ENCODE data around the gene ODAD4. TPM values are rescaled to one million over a fixed set of nuclear protein-coding genes. Genes with fewer than 3 reads are reported as not detected.

ODAD4 gene
- total RNA-seq, 2 experiments from 2014 or later: 1.1 to 1.3 TPM

DNA sequence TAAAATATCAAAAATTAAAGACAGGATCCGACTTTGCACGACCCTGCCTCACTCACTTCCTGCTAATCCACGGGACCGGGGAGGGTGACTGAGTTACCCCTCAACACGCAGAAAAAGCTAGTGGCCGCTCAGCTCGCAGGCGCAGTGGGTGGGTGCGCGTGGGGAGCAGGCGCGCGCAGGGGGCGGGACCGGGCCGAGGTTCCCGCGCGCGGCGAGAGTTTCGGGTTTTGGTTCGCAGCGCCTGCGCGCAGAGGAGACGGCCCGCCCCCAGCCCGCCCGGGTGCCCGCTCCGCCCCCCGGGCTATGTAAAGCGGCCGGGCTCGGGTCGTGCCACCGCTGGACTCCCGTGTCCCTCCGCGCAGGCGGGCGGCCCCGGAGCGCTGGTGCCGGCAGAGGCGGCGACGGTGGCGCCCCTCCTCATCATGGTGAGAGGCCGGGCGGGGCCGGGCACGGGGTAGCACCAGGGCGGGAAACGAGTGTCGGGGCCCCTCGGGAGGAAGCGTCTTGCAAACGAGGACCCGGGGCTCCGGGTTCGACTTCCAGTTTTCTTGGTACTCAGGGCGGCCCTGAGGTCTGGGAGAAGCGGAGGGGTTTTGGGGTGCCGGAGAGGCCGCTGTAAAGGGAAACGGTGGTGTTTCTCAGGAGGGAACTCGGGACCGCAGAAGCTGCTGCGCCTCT, 36.2 kb downstream of the ODAD4 start, which contains the start of gene CNP:
TSS of gene CNP (plus strand) at position 333 of the 678 bp plus-strand sequence. CDS start at position 423, 90 bp downstream.
- peak; percentile 91 for DNase-seq (ENCODE audit: low spot score)
- peaks cover 25% of the 10 kb centered on the region for H3K36me3 ChIP-seq (ENCODE audit: insufficient read depth, low read length)
- H3K4me1 ChIP-seq (ENCODE audit: insufficient read depth, low read length, poor library complexity, severe bottlenecking): peaks cover 33% of the 10 kb centered on the region
- H4K20me1 ChIP-seq (ENCODE audit: insufficient read depth, low read length): no peaks in the 10 kb centered on the region
- peak within 1 kb of the TSS; percentile 98 for H3K4me2 ChIP-seq (ENCODE audit: low read length)
- H3K27ac ChIP-seq (ENCODE audit: low read depth, low read length, poor library complexity, severe bottlenecking): peak within 1 kb of the TSS; percentile 62
- peaks cover 7% of the 10 kb centered on the region; the same call in 1 of the 2 replicates for H3K79me2 ChIP-seq (ENCODE audit: insufficient read depth, low read depth, low read length)
- TF ChIP-seq EZH2phosphoT487 (IDR thresholded peaks at IDR 0.05; ENCODE audit: borderline replicate concordance, low read depth, low read length) (no peak), CTCF (conservative IDR thresholded peaks at IDR 0.05; ENCODE audit: low read length) (no peak)
- H3K4me3 ChIP-seq (ENCODE audit: low read depth, low read length, poor library complexity, severe bottlenecking): peak within 1 kb of the TSS; percentile 92
- peak within 1 kb of the TSS; percentile 86 for H2AFZ ChIP-seq (ENCODE audit: low read length)
- no peaks in the 10 kb centered on the region for H3K9me3 ChIP-seq (ENCODE audit: low read length)
- BruUV-seq (replicated peaks): no TSS peak
- ChIA-PET POLR2A (interaction anchor here (0.6 to 1.3 kb wide), 10 partner anchors 9 to 235 kb away, joined by 3 to 10 read pairs (median 3); partner anchors contain the start of gene DNAJC7), CTCF (ENCODE audit: unreplicated experiment) (interaction anchor here (1.2 kb wide), 1 partner anchor 52 kb away, joined by 3 read pairs; no protein-coding TSS in a partner anchor)
- intact Hi-C loops (cut with micrococcal nuclease; ENCODE audit: unreplicated experiment): loop anchor here (2.0 kb wide), 1 partner anchor 50 kb away; the partner anchor contains the start of gene DNAJC7
- H3K9me2 ChIP-seq (ENCODE audit: insufficient read depth, low read length): no peaks in the 10 kb centered on the region

DNA sequence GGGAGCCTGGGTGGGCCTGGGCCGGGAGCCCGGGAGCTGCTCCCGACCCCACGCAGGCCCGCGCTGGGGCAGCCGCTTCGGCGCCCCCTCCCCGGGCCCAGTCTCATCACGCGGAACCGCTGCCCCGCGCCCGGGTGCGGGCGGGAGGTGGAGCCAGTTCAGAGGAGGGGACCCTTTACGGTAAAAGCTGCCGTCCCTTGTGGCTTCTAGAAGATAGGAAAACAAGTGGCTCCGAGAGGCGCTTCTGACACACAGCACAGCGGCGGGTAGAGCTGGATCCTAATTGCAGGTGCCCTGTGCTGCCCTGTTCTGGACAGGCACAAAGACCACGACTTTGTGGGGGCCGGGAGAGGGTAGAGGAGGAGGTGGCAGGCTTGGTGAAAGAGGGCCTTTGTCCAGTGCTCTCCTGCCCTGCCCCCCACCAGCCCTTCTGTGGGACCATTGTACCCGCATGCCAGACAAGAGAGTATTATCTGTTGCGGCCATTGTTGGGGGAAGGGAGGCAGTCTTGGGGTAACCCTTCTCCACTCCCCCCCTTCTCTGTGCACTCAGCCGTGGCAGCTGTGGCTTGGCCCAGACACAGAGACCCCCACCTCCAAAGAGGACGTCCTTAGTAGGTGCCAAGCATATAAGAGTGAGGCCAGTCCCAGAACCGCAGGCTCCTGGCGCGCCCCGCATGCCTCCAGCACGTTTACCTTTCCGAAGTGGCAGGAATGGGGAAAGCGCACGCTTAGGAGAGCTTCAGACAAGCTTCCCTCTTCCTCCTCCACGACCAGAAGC, 36.9 kb downstream of the ODAD4 start:
- POLR2A ChIA-PET: interaction anchor here (0.6 to 1.0 kb wide), 2 partner anchors 8 to 146 kb away, joined by 3 read pairs; no protein-coding TSS in a partner anchor

More for the DNA sequence above, 36.9 kb downstream of the ODAD4 start:
- peak; percentile 49 for DNase-seq (ENCODE audit: low spot score)
- H3K9me2 ChIP-seq (ENCODE audit: insufficient read depth, low read length): no peaks in the 10 kb centered on the region
- TF ChIP-seq CTCF (conservative IDR thresholded peaks at IDR 0.05; ENCODE audit: low read length) (no peak), EZH2phosphoT487 (IDR thresholded peaks at IDR 0.05; ENCODE audit: borderline replicate concordance, low read depth, low read length) (no peak)
- H3K27ac ChIP-seq (ENCODE audit: low read depth, low read length, poor library complexity, severe bottlenecking): peak overlapping the region; percentile 62
- intact Hi-C loops (cut with micrococcal nuclease; ENCODE audit: unreplicated experiment): loop anchor here (2.0 kb wide), 1 partner anchor 49 kb away; the partner anchor contains the start of gene DNAJC7
- CTCF ChIA-PET (ENCODE audit: unreplicated experiment): no interaction called here
- no peaks in the 10 kb centered on the region for H3K9me3 ChIP-seq (ENCODE audit: low read length)
- peaks cover 26% of the 10 kb centered on the region for H3K4me1 ChIP-seq (ENCODE audit: insufficient read depth, low read length, poor library complexity, severe bottlenecking)
- peak overlapping the region; percentile 86 for H2AFZ ChIP-seq (ENCODE audit: low read length)
- H3K4me3 ChIP-seq (ENCODE audit: low read depth, low read length, poor library complexity, severe bottlenecking): peak overlapping the region; percentile 92
- peak overlapping the region; percentile 98 for H3K4me2 ChIP-seq (ENCODE audit: low read length)
- no TSS peak for BruUV-seq (replicated peaks)
- no peaks in the 10 kb centered on the region for H4K20me1 ChIP-seq (ENCODE audit: insufficient read depth, low read length)
- H3K79me2 ChIP-seq (ENCODE audit: insufficient read depth, low read depth, low read length): peaks cover 7% of the 10 kb centered on the region; the same call in 1 of the 2 replicates
- H3K36me3 ChIP-seq (ENCODE audit: insufficient read depth, low read length): peaks cover 32% of the 10 kb centered on the region
